ENCODE data around the gene AKAP8L.

Gene AKAP8L

DNA sequence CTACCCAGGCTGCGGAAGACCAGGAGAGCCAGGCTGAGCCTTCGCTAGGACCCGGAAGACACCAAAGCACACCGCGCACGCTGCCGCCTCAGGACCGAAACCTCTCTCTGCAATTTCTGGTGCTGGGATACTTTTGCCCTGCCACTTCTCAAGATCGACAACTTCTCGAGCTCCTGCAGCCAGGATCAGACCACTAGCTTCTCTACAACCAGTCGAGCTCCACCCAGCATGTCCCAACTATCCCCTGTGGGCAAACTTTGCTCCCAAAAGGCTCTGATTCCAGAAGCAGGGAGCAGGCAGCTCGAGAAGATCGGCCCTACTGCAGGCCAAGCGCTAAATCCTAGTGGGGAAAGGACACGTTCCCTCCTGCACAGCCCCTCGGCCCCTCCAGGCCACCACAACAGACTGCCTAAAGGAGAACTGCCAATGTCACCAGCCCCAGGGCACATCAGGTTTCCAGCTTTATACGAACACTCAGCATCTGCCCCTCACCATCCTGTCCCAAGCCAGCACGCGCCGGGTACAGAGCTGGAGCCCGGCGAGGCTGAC is 40.2 kb downstream of the AKAP8L start:
- ChIA-PET CTCF (interaction anchor here (0.8 to 3.0 kb wide), 4 partner anchors 21 to 177 kb away, joined by 3 to 15 read pairs (median 3); partner anchors contain the start of gene AKAP8L), POLR2A (interaction anchor here (0.6 to 3.0 kb wide), 3 partner anchors 30 to 45 kb away, joined by 6 to 22 read pairs (median 18); partner anchors contain the start of genes AKAP8L and BRD4)
- TF ChIP-seq, protein P1, sequence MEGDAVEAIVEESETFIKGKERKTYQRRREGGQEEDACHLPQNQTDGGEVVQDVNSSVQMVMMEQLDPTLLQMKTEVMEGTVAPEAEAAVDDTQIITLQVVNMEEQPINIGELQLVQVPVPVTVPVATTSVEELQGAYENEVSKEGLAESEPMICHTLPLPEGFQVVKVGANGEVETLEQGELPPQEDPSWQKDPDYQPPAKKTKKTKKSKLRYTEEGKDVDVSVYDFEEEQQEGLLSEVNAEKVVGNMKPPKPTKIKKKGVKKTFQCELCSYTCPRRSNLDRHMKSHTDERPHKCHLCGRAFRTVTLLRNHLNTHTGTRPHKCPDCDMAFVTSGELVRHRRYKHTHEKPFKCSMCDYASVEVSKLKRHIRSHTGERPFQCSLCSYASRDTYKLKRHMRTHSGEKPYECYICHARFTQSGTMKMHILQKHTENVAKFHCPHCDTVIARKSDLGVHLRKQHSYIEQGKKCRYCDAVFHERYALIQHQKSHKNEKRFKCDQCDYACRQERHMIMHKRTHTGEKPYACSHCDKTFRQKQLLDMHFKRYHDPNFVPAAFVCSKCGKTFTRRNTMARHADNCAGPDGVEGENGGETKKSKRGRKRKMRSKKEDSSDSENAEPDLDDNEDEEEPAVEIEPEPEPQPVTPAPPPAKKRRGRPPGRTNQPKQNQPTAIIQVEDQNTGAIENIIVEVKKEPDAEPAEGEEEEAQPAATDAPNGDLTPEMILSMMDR (IDR thresholded peaks at IDR 0.05; ENCODE audit: control extremely low read depth, extremely low read depth, low read depth, missing control alignments) = no peak
- DNase-seq (ENCODE audit: extremely low spot score) = peak; percentile 72

DNA sequence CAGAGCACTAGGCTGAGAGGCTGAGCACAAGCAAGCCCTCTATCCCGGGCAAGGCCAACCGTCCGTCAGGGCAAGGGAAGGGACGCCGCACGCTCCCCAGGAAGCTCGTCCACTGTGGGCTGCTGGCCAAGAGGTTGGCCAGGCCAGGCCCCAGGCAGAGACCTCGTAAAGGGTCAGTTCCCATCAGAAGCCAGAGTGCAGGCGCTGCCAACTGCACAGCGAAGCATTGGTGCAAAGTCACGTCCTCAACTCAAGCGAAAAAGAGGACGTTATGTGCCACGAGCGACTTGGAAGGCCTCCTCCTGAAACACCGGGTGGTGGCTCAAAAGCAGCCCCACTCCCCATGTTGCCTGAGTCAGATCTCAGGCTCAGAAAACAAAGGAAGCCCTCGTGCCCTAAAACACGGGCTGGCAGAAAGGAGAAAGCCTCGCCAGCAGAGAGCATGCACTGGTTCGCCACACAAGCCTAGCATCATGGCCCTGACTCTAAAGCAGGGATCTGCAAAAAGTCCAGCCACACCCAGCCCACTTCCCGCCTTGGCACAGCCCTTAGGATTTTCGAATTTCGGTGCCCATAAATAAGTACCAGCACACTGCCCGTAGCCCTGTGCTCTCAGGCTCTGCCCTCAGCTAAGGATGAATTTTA is 43.9 kb downstream of the AKAP8L start:
- DNase-seq (ENCODE audit: extremely low spot score) = no peak
- CTCF ChIA-PET = no interaction called here
- POLR2A ChIA-PET = interaction anchor here (0.6 to 1.2 kb wide), 3 partner anchors 14 to 1487 kb away, joined by 3 to 5 read pairs (median 3); no protein-coding TSS in a partner anchor
- TF ChIP-seq, protein P1 (IDR thresholded peaks at IDR 0.05; ENCODE audit: control extremely low read depth, extremely low read depth, low read depth, missing control alignments) = no peak

DNA sequence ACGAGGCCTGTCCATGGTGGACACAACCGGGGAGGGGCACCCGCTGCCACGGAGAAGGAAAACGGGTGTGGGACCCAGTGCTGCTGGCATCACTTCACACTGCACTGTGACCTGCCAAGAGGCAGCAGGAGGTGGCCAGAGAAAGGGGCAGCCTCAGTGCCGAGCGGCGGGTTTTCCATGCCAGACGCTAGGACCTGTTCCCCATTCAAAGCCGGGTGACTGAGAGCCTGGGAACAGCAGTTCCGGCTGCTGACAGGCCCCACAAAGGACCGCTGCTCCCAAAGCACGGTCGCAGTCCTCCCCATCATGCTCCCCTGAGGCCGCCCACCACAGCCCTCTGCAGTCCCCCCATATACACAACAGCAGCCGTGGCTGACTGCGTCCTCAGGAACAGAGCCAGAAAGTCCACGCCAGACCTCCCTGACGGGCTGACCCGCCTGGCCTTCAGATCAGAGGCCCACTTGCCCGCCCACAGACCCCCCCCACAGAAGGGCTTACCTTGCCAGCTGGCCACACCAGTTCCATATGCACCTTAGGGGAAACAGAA is 44.6 kb downstream of the AKAP8L start:
- POLR2A ChIA-PET = interaction anchor here (0.6 kb wide), 1 partner anchor 14 kb away, joined by 3 read pairs; no protein-coding TSS in a partner anchor
- TF ChIP-seq, protein P1 (IDR thresholded peaks at IDR 0.05; ENCODE audit: control extremely low read depth, extremely low read depth, low read depth, missing control alignments) = no peak

DNA sequence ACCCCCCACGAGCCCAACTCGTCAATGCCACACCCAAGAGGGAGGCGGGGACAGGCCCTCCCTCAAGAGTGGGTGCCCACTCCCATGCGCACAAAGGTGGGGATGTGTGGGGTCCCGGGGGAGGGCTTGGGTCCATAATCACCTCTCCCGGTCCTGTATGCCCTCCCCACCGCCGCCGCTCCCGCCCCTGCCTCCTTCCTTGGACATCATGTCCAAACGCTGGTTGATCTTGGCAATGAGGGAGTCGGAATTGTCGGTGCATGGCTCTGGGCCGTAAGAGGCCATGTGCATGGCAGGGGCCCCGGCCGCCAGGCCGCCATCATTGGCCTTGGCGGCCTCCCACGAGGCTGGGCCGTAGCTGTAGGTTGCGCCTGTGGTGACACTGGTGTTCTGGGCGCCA is 45.1 kb downstream of the AKAP8L start:
- POLR2A ChIA-PET = no interaction called here
- TF ChIP-seq, protein P1 (IDR thresholded peaks at IDR 0.05; ENCODE audit: control extremely low read depth, extremely low read depth, low read depth, missing control alignments) = no peak
- no peak for DNase-seq (ENCODE audit: extremely low spot score)
- CTCF ChIA-PET = no interaction called here

More for the DNA sequence above, 44.6 kb downstream of the AKAP8L start:
- DNase-seq (ENCODE audit: extremely low spot score) = no peak
- CTCF ChIA-PET = no interaction called here

DNA sequence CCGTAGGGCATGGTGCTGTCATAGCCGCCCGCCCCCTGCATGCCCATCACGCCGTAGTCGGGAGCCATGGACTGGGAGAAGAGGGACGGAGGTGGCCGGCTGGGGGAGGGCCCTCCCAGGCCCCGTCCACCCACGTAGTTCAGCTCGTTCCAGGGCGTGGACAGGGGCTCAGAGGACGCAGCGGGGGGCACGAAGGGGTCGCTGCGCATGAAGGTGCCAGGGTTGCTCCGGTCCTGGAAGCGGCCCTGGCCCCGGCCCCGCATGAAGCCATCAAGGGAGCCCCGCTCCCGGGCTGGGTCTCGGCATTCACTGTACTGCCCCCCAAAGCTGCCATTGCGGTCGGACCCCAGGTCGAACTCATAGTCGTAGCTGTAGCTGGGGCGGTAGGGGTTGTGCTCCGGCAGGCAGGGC is 45.9 kb downstream of the AKAP8L start:
- ChIA-PET POLR2A (no interaction called here), CTCF (no interaction called here)
- TF ChIP-seq, protein P1 (IDR thresholded peaks at IDR 0.05; ENCODE audit: control extremely low read depth, extremely low read depth, low read depth, missing control alignments) = no peak
- no peak for DNase-seq (ENCODE audit: extremely low spot score)

DNA sequence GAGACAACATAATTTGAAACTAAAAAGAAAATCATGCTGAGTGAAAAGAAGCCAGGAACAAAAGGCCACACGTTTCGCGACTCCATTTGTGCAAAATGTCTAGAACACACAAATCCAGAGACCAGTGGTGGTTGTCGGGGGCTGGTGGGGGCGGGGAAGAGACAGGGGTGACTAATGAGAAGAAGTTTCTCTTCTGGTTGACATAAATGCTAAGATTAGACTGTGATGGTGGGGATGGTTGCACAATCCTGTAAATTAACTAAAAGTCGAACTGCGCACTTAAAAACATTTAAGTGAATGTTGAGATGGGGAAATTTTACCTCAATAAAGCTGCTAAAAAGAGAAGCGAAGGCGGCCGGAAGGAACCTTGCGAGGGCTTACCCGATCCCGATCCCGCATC is 46.3 kb downstream of the AKAP8L start:
- POLR2A ChIA-PET = no interaction called here
- no peak for DNase-seq (ENCODE audit: extremely low spot score)
- CTCF ChIA-PET = interaction anchor here (1.2 kb wide), 1 partner anchor 8 kb away, joined by 3 read pairs; no protein-coding TSS in a partner anchor
- TF ChIP-seq, protein P1 (IDR thresholded peaks at IDR 0.05; ENCODE audit: control extremely low read depth, extremely low read depth, low read depth, missing control alignments) = no peak

Measured in GM10248 (cell line).